NT2/D1 (cell line): ENCODE measurements around the gene SYCP2L.

ENCODE experiments used
- SUZ12 ChIP-seq: IDR thresholded peaks from 2 replicates; pipeline ENCODE4 v1.6.1; 2011; ENCODE audit not compliant: insufficient read length, insufficient read depth; ENCODE audit errors: extremely low read depth
- ZNF274 ChIP-seq: IDR thresholded peaks from 2 replicates; pipeline ENCODE4 v1.6.1; 2011; ENCODE audit warnings: mild to moderate bottlenecking, low read depth, low read length

DNA sequence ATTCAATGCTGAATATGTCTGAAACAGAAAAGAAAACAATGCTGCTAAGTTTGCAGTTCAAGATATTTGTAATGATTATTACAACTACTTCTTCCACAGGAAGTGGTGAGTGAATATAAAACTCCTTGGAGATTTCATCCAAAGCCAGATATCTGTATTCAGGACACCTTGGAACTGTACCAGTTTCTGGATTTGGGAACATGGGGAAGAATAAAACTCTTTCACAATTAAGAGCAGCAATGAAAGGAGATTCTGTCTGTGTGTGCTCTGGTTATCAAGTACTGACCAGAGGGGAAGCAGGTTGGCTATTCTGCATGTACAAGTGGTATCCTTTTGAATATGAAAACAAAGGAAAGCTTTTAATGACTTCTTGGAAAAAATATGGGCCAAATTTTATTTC, 136.2 kb downstream of the SYCP2L start:
- TF ChIP-seq SUZ12 (no peak), ZNF274 (no peak)
